HEK293 (cell line): ENCODE results near the gene PPP1R9B.

Experiments used
- ZBTB8A ChIP-seq: fragments of 450-650 bp; formaldehyde crosslinking; IDR thresholded peaks from 2 replicates; pipeline ENCODE4 v1.5.1; 2016; ENCODE audit warnings: missing biosample characterization, missing genetic modification characterization
- ZNF121 ChIP-seq: fragments of 450-650 bp; formaldehyde crosslinking; IDR thresholded peaks from 2 replicates; pipeline ENCODE4 v1.5.1; 2016; ENCODE audit warnings: missing biosample characterization, missing genetic modification characterization
- ZNF138 ChIP-seq: fragments of 450-650 bp; formaldehyde crosslinking; IDR thresholded peaks from 2 replicates; pipeline ENCODE4 v1.5.1; 2016; ENCODE audit warnings: missing biosample characterization, missing genetic modification characterization, borderline replicate concordance
- TF ChIP-seq, protein P1 (sequence below): fragments of 450-650 bp; formaldehyde crosslinking; IDR thresholded peaks from 2 replicates; pipeline ENCODE4 v1.5.1; 2016; ENCODE audit warnings: missing biosample characterization, missing genetic modification characterization

- TF ChIP-seq ZBTB8A (tag by site-specific recombination) (no peak), ZNF121 (tag by site-specific recombination) (no peak), ZNF138 (no peak)
- TF ChIP-seq, protein P1, sequence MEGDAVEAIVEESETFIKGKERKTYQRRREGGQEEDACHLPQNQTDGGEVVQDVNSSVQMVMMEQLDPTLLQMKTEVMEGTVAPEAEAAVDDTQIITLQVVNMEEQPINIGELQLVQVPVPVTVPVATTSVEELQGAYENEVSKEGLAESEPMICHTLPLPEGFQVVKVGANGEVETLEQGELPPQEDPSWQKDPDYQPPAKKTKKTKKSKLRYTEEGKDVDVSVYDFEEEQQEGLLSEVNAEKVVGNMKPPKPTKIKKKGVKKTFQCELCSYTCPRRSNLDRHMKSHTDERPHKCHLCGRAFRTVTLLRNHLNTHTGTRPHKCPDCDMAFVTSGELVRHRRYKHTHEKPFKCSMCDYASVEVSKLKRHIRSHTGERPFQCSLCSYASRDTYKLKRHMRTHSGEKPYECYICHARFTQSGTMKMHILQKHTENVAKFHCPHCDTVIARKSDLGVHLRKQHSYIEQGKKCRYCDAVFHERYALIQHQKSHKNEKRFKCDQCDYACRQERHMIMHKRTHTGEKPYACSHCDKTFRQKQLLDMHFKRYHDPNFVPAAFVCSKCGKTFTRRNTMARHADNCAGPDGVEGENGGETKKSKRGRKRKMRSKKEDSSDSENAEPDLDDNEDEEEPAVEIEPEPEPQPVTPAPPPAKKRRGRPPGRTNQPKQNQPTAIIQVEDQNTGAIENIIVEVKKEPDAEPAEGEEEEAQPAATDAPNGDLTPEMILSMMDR (tag by site-specific recombination), result no peak
These were observed 35.4 kb upstream of the PPP1R9B start for GRCh38 chr17:50185631-50186471.
